Measurements from ENCODE around the gene GNAS-AS1.

- no peak for TF ChIP-seq CTCF (conservative IDR thresholded peaks at IDR 0.05 in 1 of 2, IDR thresholded peaks at IDR 0.05 in 1 of 2; ENCODE audit: low read depth in 1 of 2, low read length in 2 of 2)
- TF ChIP-seq EZH2 (IDR thresholded peaks at IDR 0.05; ENCODE audit: low read length, missing control alignments) = no peak
Measured at GRCh38 chr20:58886546-58886945, 35.8 kb upstream of the GNAS-AS1 start.
